Caco-2 (cell line): ENCODE measurements around the gene SULT1A1. TPM values are rescaled to one million over a fixed set of nuclear protein-coding genes. Genes with fewer than 3 reads are reported as not detected.

Experiments used
- BruUV-seq: library from RNA; stranded (reverse); fragments of 400-500 nt; replicated peaks from 2 replicates; lab custom pipeline; 2021; lab: Mats Ljungman, UMichigan
- CTCF ChIA-PET: fragments of 300-600 bp; sonication (Branson Sonifier 250); formaldehyde crosslinking; loops from one replicate; lab custom pipeline; 2022; ENCODE audit warnings: antibody characterized with exemption; lab: Charles Lee
- POLR2A ChIA-PET: fragments of 300-600 bp; sonication (Branson Sonifier 250); formaldehyde crosslinking; loops from one replicate; lab custom pipeline; 2022; ENCODE audit warnings: antibody characterized with exemption; lab: Charles Lee
- DNase-seq, 2 experiments: peaks; one replicate each; pipeline versions ENCODE4 v3.0.0 to v3.0.0-alpha.2; 2020 to 2022
- H3K27me3 ChIP-seq: replicated peaks from 2 replicates; pipeline ENCODE4 v1.6.0; 2011; ENCODE audit warnings: low read length; ENCODE audit not compliant: control insufficient read depth, insufficient read depth
- H3K36me3 ChIP-seq: 2 replicates; pipeline ENCODE4 v1.5.1; 2011; ENCODE audit warnings: low read length; ENCODE audit not compliant: control insufficient read depth, insufficient read depth
- H3K4me1 ChIP-seq: fragments of 250-450 bp; sonication (Bioruptor Pico); 2 replicates; pipeline ENCODE4 v1.5.1; 2020; ENCODE audit warnings: mild to moderate bottlenecking
- H3K4me3 ChIP-seq: 2 replicates; pipeline ENCODE4 v1.5.1; 2011; ENCODE audit warnings: low read depth, mild to moderate bottlenecking, control low read depth, low read length
- H3K9me3 ChIP-seq: fragments of 250-450 bp; sonication (Bioruptor Pico); 2 replicates; pipeline ENCODE4 v1.5.1; 2020; ENCODE audit warnings: mild to moderate bottlenecking, moderate library complexity
- H3K27ac Mint-ChIP-seq: one replicate; pipeline ENCODE4 v1.8.0; 2022; ENCODE audit warnings: mixed read lengths; ENCODE audit not compliant: unreplicated experiment
- H3K27me3 Mint-ChIP-seq: one replicate; pipeline ENCODE4 v1.8.0; 2022; ENCODE audit warnings: mixed read lengths; ENCODE audit not compliant: insufficient read depth, unreplicated experiment
- H3K36me3 Mint-ChIP-seq: one replicate; pipeline ENCODE4 v1.8.0; 2022; ENCODE audit warnings: mild to moderate bottlenecking, mixed read lengths; ENCODE audit not compliant: insufficient read depth, unreplicated experiment
- H3K4me1 Mint-ChIP-seq: one replicate; pipeline ENCODE4 v1.8.0; 2022; ENCODE audit warnings: low read depth, mixed read lengths; ENCODE audit not compliant: unreplicated experiment
- H3K4me3 Mint-ChIP-seq: one replicate; pipeline ENCODE4 v1.8.0; 2022; ENCODE audit warnings: mild to moderate bottlenecking, moderate library complexity, mixed read lengths; ENCODE audit not compliant: unreplicated experiment
- H3K9me3 Mint-ChIP-seq: one replicate; pipeline ENCODE4 v1.8.0; 2022; ENCODE audit warnings: mixed read lengths; ENCODE audit not compliant: unreplicated experiment
- CTCF ChIP-seq, 2 experiments: fragments of 200-600 bp in 1 of 2; IDR thresholded peaks; 1 replicate in 1 of 2; 2 replicates in 1 of 2; pipeline versions ENCODE4 v1.5.1 to v1.8.0; 2011 to 2022; ENCODE audit warnings: antibody characterized with exemption in 1 of 2, control low read depth in 1 of 2, inconsistent platforms in 1 of 2, low read depth in 1 of 2, low read length in 1 of 2, mild to moderate bottlenecking in 1 of 2, moderate library complexity in 1 of 2; ENCODE audit not compliant: insufficient read depth in 1 of 2, severe bottlenecking in 1 of 2, unreplicated experiment in 1 of 2
- intact Hi-C: fragments of 100-400 bp; cut with micrococcal nuclease; formaldehyde crosslinking; loops from one replicate; pipeline ENCODE4 v1.10.0; 2022; ENCODE audit not compliant: unreplicated experiment
- total RNA-seq: library from RNA; stranded (reverse); gene quantifications from 2 replicates; pipeline ENCODE4 v1.2.3, GENCODE V29; 2022

The SULT1A1 gene
- total RNA-seq, 1 experiment from 2014 or later: 9.1 TPM

DNA sequence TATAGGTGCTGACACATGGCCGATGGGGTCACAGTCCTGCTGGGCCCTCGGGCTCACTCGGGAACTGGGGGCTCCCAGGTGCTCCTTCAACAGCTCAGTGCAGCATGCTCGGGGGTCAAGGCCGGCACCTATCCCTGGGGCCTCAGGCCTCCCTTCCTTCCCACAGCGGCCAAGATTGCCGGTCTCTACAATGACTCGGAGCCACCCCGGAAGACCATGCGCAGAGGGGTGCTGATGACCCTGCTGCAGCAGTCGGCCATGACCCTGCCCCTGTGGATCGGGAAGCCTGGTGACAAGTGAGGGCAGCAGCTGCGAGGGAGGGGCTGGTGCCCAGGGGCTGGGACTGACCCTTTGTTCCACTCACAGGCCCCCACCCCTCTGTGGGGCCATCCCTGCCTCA, 19.9 kb downstream of the SULT1A1 start:
- Mint-ChIP-seq H3K27ac (no peak overlapping the region), H3K4me3 (no peak overlapping the region), H3K4me1 (no peaks in the 10 kb centered on the region), H3K9me3 (no peaks in the 10 kb centered on the region), H3K36me3 (peaks cover 8% of the 10 kb centered on the region), H3K27me3 (no peaks in the 10 kb centered on the region)
- no peak for DNase-seq
- TF ChIP-seq CTCF (IDR thresholded peaks at IDR 0.05; ENCODE audit: insufficient read depth in 1 of 2, low read depth in 1 of 2, low read length in 1 of 2, severe bottlenecking in 1 of 2, unreplicated experiment in 1 of 2): no peak
- CTCF ChIA-PET: no interaction called here
- H3K36me3 ChIP-seq: no peaks in the 10 kb centered on the region; the same call in 1 of the 2 replicates
- BruUV-seq: no TSS peak
- H3K4me3 ChIP-seq: no peak overlapping the region
- no peaks in the 10 kb centered on the region for H3K9me3 ChIP-seq
- no peaks in the 10 kb centered on the region for H3K4me1 ChIP-seq
- POLR2A ChIA-PET: no interaction called here
- no peaks in the 10 kb centered on the region for H3K27me3 ChIP-seq
- intact Hi-C loops: no loop called here

- Mint-ChIP-seq H3K27ac (no peak overlapping the region), H3K9me3 (no peaks in the 10 kb centered on the region), H3K4me1 (no peaks in the 10 kb centered on the region), H3K27me3 (no peaks in the 10 kb centered on the region), H3K4me3 (no peak overlapping the region), H3K36me3 (peaks cover 8% of the 10 kb centered on the region)
- TF ChIP-seq CTCF (IDR thresholded peaks at IDR 0.05; ENCODE audit: insufficient read depth in 1 of 2, low read depth in 1 of 2, low read length in 1 of 2, severe bottlenecking in 1 of 2, unreplicated experiment in 1 of 2): no peak
- no peaks in the 10 kb centered on the region for H3K4me1 ChIP-seq
- no peak overlapping the region for H3K4me3 ChIP-seq
- intact Hi-C loops: no loop called here
- H3K27me3 ChIP-seq: no peaks in the 10 kb centered on the region
- no peak for DNase-seq
- POLR2A ChIA-PET: no interaction called here
- CTCF ChIA-PET: no interaction called here
- H3K36me3 ChIP-seq: no peaks in the 10 kb centered on the region; the same call in 1 of the 2 replicates
- no TSS peak for BruUV-seq
- H3K9me3 ChIP-seq: no peaks in the 10 kb centered on the region
Observed at GRCh38 chr16:28589069-28589468, 20.8 kb downstream of the SULT1A1 start.

- CTCF ChIA-PET: no interaction called here
- TF ChIP-seq CTCF (IDR thresholded peaks at IDR 0.05; ENCODE audit: insufficient read depth in 1 of 2, low read depth in 1 of 2, low read length in 1 of 2, severe bottlenecking in 1 of 2, unreplicated experiment in 1 of 2): no peak
- Histone ChIP-seq H3K4me3 (no peak overlapping the region), H3K4me1 (no peaks in the 10 kb centered on the region), H3K27me3 (no peaks in the 10 kb centered on the region), H3K36me3 (no peaks in the 10 kb centered on the region), H3K9me3 (no peaks in the 10 kb centered on the region)
- BruUV-seq: no TSS peak
- intact Hi-C loops: no loop called here
- DNase-seq: no peak
- no peaks in the 10 kb centered on the region for H3K4me1 Mint-ChIP-seq
- no peaks in the 10 kb centered on the region for H3K27me3 Mint-ChIP-seq
- H3K4me3 Mint-ChIP-seq: no peak overlapping the region
- peaks cover 8% of the 10 kb centered on the region for H3K36me3 Mint-ChIP-seq
- POLR2A ChIA-PET: no interaction called here
- no peaks in the 10 kb centered on the region for H3K9me3 Mint-ChIP-seq
- no peak overlapping the region for H3K27ac Mint-ChIP-seq
Observed at GRCh38 chr16:28587386-28587785, 22.5 kb downstream of the SULT1A1 start.
